HG02970 (cell line): ENCODE results near the gene MAP2K3.
"Not testable (repeated sequence)": the region's sequence is repeated elsewhere in the genome, so short reads cannot be mapped to it uniquely, and the experiment has no call there.

Experiments used
- ATAC-seq: cut with Tn5 transposase; IDR thresholded peaks from one replicate; pipeline ENCODE4 v1.9.1; 2021; ENCODE audit warnings: mild to moderate bottlenecking, moderate library complexity, moderate number of reproducible peaks; ENCODE audit not compliant: unreplicated experiment, low FRiP score

Gene MAP2K3

DNA sequence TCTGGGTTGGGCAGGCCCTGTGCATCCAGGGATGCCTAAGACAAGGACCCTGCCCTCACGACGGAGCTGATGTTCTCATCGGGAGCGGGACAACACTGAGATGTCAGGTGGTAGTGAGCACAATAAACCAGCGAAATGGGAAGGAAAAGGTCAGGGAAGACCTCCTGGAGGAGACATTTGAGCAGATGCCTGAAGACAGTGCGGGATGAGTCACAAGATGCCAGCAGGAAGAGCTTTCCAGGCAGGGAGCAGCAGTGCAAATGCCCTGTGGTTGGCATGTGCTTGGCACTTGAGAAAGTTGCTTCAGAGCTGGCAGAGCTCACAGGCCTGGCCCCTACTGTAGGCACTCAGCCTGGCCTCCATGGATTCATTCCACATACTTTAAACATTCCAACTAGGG, 63.1 kb downstream of the MAP2K3 start:
- not testable (repeated sequence) for ATAC-seq

DNA sequence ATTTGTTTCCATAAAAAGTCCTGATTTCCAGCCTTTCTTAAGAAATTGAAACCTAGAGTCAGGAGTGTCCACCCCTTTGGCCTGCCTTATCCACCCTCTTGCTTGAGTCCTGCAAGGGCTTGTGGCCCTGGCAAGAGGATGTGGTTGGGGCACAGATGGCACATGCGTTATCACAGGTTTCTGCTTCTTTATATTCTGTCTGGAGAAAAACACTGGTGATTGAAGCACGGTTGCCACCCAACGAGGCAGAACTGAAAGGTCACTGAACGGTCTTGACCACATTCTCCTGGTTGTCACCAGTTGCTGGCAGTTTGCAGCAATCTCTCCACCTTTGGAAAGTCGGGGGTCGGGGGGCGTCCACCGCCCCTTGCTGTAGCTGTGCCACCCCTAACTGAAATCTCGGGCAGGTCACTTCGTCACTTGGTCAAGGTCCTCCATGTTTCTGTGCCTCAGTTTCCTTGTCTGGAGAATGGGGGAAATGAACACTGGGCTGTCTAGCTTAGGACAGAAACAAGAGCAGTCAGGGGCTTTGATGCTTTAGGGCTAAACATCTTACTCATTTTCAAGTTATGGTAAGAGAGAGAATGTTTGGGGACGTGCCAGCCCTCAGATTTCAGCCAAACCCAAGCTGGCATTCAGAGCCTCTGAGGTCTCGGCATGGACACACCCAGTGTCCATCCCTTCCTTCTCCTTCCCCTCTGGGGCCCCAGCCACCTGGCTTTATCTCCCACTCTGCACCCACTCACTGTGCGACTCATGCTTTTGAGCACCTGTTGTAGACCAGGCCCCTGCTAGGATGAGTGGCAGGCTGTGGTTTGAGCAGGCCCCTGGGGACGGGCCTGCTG, 63.8 kb downstream of the MAP2K3 start:
- not testable (repeated sequence) for ATAC-seq

DNA sequence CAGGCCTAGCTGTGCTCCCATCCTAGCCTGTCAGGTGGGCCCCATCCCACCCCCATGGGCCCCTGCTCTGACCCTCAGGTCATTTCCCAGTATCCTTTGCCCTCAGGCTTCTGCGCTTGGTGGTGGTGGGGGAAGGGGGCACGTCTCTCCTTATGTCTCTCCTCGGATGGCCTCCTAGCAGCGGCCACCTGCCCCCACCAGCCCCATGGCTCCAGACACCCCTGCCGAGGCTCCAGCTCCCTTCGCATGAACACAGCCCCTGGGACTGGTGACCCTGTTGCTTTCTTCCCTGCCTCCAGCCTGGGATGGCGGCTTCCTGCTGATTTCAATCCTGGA, 64.4 kb downstream of the MAP2K3 start:
- ATAC-seq: not testable (repeated sequence)

DNA sequence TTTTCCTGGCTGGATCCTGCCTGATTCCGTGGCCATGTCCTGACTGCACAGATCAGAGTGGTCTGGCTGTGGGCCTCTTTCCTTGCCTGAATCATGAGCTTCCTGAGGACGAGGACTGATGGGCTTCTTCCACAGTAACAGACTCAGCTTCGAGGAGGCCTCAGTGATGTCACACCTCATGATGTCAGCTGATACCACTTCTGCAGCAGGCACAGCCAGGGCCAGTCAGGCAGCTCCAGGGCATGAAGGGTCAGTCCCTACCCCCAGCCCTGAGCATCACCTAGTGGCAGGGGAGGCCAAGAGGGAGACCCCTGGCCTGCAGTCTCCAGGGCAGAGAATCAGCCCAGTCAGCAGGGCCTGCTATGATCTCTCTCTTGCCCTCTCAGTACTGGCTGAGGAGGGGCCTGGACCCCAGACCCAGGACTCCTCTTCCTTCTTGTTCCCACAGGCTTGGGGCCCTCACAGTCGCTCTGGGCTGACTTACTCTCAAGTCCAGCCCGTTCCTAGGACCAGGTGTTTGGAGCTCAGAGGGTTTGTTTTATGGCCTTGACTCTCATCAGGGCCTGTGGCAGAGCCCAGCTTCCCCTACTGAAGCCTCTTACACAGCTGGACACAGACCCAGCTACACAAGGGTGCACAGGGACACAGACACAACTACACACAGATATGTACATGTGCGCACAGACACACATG, 65.0 kb downstream of the MAP2K3 start:
- ATAC-seq: not testable (repeated sequence)

DNA sequence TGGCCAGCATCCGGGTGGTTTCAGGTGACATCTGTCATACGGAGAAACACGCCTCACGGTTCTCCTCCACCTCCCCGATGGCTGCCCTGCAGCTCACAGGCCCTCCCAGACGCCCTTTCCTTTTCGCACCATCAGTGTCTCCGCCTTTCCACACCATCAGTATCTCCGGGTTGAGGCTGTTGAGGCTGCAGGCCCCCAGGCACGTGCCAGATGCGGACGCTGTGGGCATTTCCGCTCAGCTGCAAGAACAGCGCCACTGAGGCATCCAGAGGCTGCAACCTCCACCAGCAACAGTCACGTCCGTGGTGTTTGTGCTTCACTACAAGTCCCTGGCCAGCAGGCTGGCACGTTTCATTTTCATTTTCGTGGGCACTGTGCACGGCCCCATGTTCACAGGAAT, 66.0 kb downstream of the MAP2K3 start:
- not testable (repeated sequence) for ATAC-seq

DNA sequence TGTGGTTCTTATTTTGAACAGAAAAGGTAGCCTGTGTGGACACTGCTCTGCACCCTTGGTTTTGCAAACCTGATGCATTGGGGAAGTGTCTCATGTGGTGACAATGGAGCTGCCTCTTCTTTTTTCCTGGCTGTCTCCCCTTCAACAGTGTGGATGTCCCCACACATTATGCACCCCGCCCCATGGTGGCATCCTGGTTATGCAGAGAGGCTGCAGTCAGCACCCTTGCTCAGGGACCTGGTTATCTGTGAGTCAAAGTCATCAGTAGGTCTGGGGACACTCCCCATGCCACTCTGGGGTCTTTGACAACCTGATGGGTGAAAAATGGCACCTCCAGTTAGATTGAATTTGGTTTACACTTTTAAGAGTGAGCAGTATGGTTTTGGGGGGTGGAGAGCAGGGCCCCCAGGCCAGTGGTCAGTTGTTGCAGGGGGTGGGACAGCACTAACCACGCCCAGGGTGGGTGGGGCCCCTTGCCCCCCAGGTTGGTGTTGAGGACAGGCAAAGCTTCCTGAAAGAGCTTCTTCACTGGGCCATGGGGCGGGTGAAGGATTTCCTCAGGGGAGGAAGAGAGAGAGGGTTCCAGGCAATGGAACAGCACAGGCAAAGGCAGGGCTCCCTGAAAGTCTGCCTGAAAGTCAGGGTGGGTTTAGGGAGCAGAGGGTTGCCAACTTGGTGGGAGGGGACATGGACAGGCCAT, 67.0 kb downstream of the MAP2K3 start:
- no peak for ATAC-seq

DNA sequence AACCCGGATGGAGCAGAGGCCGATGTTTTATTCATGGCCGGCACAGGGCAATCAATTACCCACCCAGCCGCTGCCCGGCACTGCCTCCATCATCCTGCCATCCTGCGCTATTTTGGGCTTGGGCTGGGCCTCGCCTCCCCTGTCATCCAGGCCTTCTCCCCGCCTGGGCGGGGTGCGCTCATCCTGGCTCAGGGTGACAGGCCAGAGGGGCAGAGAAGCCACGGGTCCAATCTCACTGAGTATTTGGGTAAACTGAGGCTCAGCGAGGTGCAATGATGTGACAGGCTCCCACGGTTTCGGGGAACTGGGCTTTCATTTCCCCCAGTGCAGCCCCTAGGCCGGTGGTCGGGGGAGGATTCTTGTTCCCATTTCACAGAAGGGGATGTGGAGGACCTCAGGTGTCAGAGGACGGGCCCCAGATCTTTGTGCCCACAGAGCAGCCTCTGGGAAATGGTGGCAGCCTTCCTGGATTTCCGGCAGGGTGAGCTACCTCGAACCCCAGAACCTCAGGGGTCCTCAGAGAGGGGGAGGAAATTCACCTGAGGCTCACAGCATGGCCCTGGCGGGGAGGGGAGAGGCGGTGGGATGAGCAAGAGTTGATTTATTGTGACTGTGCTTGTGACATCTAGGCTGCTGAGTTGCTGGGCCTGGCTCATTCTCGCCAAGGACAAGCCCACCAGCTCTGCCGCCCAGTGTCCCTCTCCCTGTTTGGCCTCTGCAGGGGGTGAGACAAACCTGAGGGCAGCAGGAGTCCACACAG, 67.9 kb downstream of the MAP2K3 start:
- no peak for ATAC-seq

DNA sequence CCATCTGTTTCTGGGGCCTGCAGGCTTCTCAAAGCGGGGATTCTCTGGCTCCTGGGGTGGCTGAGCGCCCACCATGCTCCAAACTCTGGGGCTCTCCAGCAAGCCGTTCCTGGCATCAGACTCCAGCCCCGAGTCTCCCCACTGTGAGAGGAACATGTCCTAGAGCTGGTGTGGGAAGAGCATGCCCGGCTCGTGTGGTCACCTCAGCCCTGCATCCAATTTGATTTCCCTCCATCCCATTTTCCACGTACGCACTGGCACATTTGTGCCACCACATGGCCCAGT, 68.4 kb downstream of the MAP2K3 start:
- no peak for ATAC-seq

DNA sequence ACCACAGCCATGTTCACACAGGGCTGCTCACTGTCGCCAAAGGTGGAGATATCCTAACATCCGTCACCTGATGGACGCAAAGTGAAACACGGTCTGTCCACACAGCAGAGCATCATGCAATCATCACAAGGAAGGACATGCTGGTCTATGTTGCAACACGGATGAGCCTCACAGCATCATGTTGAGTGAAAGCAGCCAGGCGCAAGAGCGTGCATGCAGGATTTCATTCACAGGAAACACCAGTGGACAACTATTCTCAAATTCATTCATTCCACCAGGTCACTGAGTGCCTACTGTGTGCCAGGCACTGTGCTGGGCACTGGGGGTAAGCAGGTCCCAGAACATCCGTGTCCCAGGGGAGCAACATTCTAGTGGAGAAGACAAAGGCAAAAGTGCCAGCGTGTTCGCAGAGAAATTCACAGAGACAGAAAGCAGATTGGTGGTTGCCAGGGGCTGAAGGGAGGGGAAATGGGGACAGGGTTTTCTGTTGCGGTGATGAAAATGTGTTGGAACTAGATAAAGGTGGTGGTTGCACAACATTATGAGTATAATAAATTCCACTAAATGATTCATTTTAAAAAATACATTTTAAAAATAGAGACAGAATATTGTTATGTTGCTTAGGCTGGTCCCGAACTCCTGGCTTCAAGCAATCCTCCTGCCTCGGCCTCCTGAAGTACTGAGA, 69.0 kb downstream of the MAP2K3 start:
- ATAC-seq: no peak

DNA sequence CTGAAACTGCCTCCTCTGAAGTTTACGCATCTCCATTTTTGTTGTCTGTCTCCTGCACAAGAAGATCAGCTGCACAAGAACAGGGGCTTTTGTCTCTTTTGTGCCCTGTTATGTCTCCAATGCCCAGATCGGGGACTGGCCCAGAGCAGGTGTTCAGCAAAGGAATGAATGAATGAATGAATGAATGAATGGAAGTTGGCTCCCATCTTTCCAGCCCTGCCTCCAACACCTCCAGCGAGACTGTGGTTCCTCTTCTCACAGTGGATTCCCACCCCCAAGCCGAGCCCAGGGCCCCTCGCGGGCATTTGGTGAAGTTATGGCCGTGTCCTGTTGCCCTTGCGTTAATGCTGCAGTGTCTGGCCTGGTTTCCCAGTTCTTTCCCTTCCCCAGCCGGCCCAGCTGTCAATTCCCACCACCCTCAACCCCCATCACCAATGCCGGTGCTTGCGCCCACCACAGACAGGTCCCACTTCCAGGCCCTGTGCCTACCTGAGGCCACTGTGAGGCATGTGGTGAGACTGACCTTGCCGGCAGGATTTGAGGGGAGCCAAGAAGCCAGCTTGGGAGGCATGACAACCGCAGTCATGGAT, 70.4 kb downstream of the MAP2K3 start:
- no peak for ATAC-seq

DNA sequence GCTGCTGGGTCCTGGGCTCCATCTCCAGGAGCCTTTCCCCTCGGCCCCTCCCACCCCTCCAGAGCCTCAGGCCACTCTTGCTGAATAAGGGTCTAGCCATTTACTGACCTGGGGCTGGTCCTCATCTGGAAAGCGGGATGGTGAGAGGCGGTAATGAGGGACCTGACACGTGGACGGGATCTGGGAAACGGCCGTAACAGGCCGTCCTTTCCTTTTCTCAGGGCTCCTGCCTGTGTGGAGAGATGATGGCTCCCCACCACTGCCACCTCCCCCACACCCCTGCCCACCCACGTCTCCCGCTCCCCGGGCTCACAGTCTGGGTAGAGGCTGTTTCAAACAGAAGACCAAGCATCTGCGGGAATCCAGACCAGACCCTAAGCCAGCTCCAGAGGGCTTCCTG, 71.1 kb downstream of the MAP2K3 start:
- no peak for ATAC-seq

DNA sequence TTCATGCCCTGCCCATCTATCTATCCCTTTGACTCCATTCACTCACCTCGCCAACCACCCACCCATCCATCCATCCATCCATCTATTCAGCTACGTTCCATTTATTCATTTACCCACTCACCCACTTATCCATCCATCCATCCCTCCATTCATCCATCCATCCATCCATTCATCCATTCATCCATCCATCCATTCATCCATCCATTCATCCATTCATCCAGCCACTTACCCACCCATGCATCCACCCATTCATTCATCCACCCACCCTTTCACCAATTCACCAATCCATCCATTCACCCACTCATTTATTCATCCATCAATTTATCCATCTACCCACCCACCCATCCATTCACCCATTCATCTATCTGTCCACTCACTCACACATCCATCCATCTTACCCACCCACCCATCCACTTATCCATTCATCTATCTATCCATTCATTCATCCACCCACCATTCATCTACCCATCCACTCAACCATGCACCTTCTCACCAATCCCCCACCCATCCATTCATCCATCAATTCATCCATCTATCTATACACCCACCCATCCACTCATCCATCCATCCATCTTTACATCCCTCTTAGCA, 72.1 kb downstream of the MAP2K3 start:
- ATAC-seq: no peak

DNA sequence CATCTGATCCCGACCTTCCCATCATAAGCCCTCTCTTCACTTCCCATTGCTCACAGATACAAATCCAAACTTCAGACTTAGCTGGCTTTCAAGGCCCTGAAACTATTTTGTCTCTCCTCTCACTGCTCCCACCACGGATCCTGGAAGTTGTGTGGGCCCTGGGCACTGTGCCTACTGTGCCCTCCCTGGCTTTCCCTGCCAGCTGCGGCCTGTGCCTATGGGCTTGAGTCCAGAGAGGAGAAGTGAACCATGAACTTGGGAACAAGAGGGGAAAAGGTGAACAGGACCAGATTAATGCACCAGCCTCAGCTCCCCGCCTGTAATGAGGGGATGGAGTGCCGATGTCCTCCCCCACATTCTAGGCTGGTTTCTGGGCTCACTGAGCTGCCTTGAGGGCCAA, 72.8 kb downstream of the MAP2K3 start:
- no peak for ATAC-seq

DNA sequence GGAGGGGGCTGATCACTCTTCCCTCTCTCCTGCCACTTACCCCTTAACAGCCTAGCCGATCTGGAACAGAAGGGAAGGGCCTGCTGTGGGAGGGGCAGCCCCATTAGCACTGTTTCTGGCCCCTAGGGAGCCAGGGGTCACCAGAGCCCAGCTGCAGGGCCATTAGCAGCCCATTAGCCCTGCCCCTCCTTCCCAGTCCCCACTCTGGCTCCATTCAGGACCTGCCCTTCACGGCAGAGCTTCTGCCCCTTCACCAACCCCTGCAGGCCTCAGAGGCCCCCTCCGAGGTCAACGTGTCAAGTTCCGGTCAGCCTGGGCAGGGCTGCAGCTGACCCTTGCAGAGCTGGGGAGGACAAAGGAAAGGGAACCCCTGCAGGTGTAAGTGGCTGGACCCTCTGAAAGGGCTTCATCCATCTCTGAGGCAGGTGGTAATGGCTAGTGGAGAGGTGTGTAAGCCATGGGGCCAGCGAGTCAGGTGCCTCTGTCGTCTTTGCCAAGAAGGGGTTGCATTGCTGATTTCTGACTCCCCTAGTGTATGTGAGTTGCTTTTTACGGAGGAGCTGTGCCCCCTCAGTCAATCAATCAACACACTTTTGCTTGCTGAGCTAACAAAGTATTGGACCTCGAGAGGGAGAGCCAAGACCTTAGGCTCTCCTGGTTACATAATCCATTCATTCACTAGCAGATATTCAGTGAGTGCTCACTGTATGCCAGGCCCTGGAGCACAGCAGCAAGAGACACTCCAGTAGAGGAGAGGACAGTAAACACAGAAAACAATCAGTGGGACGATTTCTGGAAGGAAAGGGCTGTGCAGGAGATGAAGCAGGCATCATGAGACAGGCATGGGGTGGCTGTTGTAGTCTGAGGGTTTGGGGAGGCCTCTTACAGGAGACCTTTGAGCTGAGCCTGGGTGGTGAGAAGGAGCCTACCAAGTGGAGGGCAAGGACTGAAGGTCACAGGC, 73.5 kb downstream of the MAP2K3 start:
- no peak for ATAC-seq

DNA sequence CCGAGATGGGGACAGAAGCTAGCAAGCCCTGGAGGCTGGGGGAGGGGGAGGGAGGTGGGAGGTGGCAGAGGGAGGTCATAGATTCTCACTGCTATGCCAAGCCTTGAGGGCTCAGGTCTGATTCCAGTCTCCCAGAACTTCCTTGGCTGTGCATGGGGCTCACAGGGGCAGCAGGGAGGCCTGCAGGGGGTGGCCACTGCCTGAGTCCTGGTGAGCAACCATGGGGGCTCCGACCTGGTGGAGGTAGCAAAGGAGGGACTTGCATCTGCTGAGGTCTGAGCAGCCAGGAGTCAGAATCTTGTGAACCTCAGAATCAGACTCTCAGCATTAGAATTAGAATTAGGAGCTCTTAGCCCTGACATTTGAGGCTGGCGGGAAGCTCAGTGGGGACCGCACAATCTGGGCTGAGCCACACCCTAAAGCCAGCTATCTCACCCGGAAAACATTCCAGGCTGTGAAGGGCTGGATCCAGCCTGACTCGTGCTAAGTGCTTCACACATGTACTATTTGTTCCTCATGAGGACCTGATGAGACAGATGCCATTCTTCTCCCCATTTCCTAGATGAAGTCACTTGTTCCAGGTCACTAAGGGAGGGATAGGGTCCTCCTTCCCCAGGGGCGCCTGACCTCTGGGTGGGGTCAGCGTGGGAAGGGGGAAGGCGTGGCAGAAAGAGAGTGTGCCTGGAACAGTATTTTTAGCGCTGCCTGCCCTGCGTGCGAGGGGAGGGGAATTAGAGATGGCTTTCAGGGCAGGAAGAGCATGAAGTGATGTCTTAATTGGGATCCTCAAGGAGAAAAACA, 74.4 kb downstream of the MAP2K3 start:
- ATAC-seq: no peak

DNA sequence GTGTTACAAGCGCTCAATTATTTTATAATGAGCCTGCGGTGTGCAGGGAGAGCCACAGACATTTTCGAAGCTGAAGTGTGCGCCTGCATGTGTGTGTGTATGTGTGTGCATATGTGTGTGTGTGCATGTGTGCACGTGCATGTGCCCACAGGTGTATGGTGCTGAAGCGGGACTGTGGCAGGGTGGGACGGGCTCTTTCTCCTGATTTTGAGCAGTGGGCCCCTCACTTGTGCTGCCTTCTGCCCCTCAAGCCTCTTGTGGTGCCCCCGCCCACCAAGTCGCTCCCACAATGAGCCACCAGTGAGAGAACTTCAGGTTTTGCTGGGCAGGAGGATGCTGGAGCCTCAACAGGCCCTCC, 75.0 kb downstream of the MAP2K3 start:
- no peak for ATAC-seq

DNA sequence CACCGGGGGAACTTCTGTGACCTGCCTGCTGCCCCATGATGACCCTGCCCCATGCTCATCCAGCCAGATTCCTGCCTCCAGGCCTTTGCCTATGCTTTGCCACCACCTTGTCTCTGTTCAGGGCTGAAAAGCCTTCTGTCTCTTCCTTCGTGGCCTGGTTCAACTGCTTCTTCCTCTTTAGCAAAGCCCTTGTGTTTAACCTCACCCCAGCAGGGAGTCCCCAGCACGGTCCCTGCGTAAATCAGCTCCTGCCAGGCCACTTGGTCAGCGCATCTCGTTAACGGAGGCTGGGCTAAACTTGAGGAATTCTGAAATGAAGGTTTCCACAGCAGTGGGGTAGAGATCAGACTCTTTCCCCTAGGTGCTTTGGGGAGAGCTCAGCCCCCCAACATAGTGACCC, 75.5 kb downstream of the MAP2K3 start:
- ATAC-seq: no peak
